ENCODE measurements around the gene XRCC6. TPM values are rescaled to one million over a fixed set of nuclear protein-coding genes. Genes with fewer than 3 reads are reported as not detected.
"Not testable (repeated sequence)": the region's sequence is repeated elsewhere in the genome, so short reads cannot be mapped to it uniquely, and the experiment has no call there.

The XRCC6 gene
- total and polyA plus RNA-seq, 2 donors: 126 to 371 TPM

DNA sequence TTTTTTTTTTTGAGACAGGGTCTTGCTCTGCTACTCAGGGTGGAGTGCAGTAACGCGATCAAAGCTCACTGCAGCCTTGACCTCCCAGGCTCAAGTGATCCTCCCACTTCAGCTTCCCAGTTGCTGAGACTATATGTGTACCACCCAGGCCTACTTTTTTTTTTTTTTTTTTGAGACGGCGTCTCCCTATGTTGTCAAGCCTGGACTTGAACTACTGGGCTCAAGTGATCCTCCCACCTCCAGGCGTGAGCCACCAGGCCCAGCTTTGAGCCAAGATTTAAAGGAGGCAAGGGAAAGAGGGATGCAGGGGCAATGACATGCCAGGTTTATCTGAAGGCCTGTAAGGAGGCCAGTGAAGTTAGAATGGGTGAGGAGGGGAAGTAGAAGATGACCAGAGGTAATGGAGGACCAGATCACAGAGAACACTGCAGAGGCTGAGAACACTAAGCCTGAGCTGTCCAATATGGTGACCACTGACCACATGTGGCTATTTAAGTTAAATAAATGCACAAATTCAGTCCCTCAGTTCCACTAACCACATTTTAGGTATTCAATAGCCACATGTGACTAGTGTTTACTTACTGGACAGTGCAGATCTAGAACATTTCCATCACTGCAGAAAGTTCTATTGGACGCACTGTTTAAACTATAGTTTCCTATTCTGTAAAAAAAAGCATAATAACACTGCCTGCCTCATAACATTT lies 8.3 kb upstream of the XRCC6 start:
- no peak for DNase-seq (ENCODE audit: low read depth in 6 of 9, low spot score in 9 of 9)
- H3K36me3 ChIP-seq (ENCODE audit: control insufficient read depth in 2 of 2, insufficient read depth in 2 of 2, low read length in 1 of 2): no peaks in the 10 kb centered on the region
- WGBS: 98% methylated on average over 6 of the region's 6 CpGs
- no peaks in the 10 kb centered on the region for H3K4me1 ChIP-seq (ENCODE audit: control insufficient read depth in 2 of 2, insufficient read depth in 2 of 2, low read length in 2 of 2)
- no peaks in the 10 kb centered on the region for H3K27me3 ChIP-seq (ENCODE audit: control insufficient read depth in 2 of 2, insufficient read depth in 1 of 2, low read length in 1 of 2)
- no peaks in the 10 kb centered on the region for H3K9me3 ChIP-seq (ENCODE audit: control insufficient read depth in 2 of 2, insufficient read depth in 1 of 2, low read length in 1 of 2)
- no peak overlapping the region for H3K4me3 ChIP-seq (ENCODE audit: low read length in 2 of 2)
- H3K27ac ChIP-seq (ENCODE audit: low read depth in 1 of 2, low read length in 1 of 2): no peak overlapping the region

DNA sequence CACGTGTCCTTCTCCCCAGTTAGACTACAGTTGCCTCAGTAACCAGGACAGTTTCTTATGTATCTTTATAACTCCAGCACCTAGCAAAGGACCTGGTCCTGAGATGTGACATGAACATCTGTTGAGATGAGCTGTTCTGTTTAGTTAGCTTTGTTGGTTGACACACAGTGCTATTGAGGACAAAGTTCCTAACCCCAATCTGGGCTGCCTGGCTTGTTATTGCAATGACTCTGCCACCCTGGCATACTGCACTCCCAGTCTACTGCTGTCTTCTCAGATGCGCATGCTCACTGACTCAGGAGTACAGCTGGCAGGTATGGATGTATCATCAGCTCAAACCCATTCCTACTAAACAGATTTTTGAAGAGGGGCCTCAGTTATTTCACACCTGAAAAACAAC lies 7.6 kb upstream of the XRCC6 start:
- Histone ChIP-seq H3K9me3 (ENCODE audit: control insufficient read depth in 2 of 2, insufficient read depth in 1 of 2, low read length in 1 of 2) (no peaks in the 10 kb centered on the region), H3K36me3 (ENCODE audit: control insufficient read depth in 2 of 2, insufficient read depth in 2 of 2, low read length in 1 of 2) (no peaks in the 10 kb centered on the region), H3K27ac (ENCODE audit: low read depth in 1 of 2, low read length in 1 of 2) (no peak overlapping the region), H3K4me3 (ENCODE audit: low read length in 2 of 2) (no peak overlapping the region), H3K27me3 (ENCODE audit: control insufficient read depth in 2 of 2, insufficient read depth in 1 of 2, low read length in 1 of 2) (no peaks in the 10 kb centered on the region), H3K4me1 (ENCODE audit: control insufficient read depth in 2 of 2, insufficient read depth in 2 of 2, low read length in 2 of 2) (no peaks in the 10 kb centered on the region)
- no peak for DNase-seq (ENCODE audit: low read depth in 6 of 9, low spot score in 9 of 9)
- WGBS: 99% methylated on average over 2 of the region's 2 CpGs

DNA sequence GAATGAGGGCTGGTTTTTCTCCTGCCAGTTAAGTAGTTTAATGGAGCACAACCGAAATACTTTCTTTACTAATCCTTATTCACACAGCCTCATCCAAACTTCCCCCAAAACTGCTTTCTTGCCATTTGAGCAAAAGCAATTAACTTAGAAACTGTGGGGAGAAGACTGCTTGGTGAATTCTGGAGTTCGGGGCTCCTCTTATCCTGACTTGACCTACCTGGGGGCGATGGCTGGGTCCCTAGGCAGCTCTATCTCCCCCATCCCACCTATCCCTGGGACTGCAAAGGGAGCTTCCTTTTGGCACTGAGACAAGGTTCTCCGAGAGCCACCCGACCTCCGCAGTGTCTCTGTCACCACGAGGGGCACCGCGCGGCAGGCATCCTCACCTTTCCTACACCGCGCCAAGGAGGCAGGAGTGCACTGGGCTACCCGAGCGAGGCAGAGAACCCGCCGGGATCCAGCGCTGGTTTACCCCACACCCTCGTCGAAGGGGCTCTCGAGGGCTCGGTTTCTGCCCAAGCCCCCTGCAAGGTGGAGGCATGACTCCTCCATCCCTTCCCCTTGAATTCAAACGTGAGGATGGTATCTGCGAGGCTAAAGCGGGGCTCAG lies 1.0 kb upstream of the XRCC6 start:
- H3K9me3 ChIP-seq (ENCODE audit: control insufficient read depth in 2 of 2, insufficient read depth in 1 of 2, low read length in 1 of 2): no peaks in the 10 kb centered on the region
- peak overlapping the region; percentile 78 to 88 for H3K4me3 ChIP-seq (ENCODE audit: low read length in 2 of 2)
- peaks cover 13 to 26% of the 10 kb centered on the region in 2 donors for H3K36me3 ChIP-seq (ENCODE audit: control insufficient read depth in 2 of 2, insufficient read depth in 2 of 2, low read length in 1 of 2)
- H3K27ac ChIP-seq (ENCODE audit: low read depth in 1 of 2, low read length in 1 of 2): peak overlapping the region; percentile 79 to 95
- peak in 5 of 9 donors; percentile 16 to 52 (median 31) for DNase-seq (ENCODE audit: low read depth in 6 of 9, low spot score in 9 of 9)
- peaks cover 12 to 16% of the 10 kb centered on the region in 2 donors for H3K4me1 ChIP-seq (ENCODE audit: control insufficient read depth in 2 of 2, insufficient read depth in 2 of 2, low read length in 2 of 2)
- H3K27me3 ChIP-seq (ENCODE audit: control insufficient read depth in 2 of 2, insufficient read depth in 1 of 2, low read length in 1 of 2): no peaks in the 10 kb centered on the region
- 4% methylated on average over 24 of the region's 24 CpGs for WGBS

DNA sequence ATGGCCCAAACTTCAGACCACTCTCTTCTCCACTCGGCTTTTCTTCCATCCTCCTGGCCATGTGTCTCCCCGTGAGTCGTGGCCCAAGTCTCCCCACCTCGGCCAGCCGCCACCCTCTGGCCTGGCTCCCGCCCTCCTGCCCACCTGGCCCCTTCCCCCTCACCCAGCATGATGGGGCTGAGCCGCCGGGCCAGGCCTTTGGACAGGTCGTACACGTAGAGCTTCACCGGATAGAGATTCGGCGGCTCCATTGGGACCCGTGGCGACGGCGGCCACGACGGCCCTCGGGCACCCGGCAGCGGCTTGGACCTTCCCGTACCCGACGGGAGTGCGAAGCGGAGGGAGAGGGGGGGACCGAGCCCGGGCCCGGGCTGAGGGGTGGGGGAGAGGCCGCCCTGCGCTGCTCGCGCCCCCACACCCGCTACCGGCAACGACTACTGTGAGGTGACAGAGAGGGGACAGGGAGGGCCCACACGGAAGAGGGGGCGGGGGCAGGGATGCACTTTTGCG lies 451 bp upstream of the XRCC6 start, which contains the start of gene DESI1:
Gene DESI1 (minus strand): TSS at position 455 of the 510 bp plus-strand sequence. CDS start 204 bp downstream, at position 251.
- DNase-seq (ENCODE audit: low read depth in 6 of 9, low spot score in 9 of 9): peak in 2 of 9 donors; percentile 5 to 24
- Histone ChIP-seq H3K36me3 (ENCODE audit: control insufficient read depth in 2 of 2, insufficient read depth in 2 of 2, low read length in 1 of 2) (peaks cover 18 to 32% of the 10 kb centered on the region in 2 donors), H3K4me1 (ENCODE audit: control insufficient read depth in 2 of 2, insufficient read depth in 2 of 2, low read length in 2 of 2) (peaks cover 12 to 16% of the 10 kb centered on the region in 2 donors), H3K9me3 (ENCODE audit: control insufficient read depth in 2 of 2, insufficient read depth in 1 of 2, low read length in 1 of 2) (no peaks in the 10 kb centered on the region), H3K4me3 (ENCODE audit: low read length in 2 of 2) (peak within 1 kb of the TSS; percentile 78 to 88), H3K27ac (ENCODE audit: low read depth in 1 of 2, low read length in 1 of 2) (peak within 1 kb of the TSS; percentile 94 to 95), H3K27me3 (ENCODE audit: control insufficient read depth in 2 of 2, insufficient read depth in 1 of 2, low read length in 1 of 2) (no peaks in the 10 kb centered on the region)
- under 1% methylated on average over 40 of the region's 40 CpGs for WGBS

DNA sequence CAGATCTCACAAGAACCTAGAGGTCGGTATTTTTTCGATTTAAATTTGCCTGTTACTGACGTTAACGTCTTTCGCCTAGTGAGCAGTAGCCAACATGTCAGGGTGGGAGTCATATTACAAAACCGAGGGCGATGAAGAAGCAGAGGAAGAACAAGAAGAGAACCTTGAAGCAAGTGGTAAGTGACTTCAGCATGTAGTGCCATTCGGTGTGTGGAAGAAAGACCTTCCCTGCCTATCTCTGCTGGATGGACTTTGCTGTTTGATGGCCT lies 750 bp downstream of the XRCC6 start:
- Histone ChIP-seq H3K4me3 (ENCODE audit: low read length in 2 of 2) (peak overlapping the region; percentile 78 to 85), H3K9me3 (ENCODE audit: control insufficient read depth in 2 of 2, insufficient read depth in 1 of 2, low read length in 1 of 2) (no peaks in the 10 kb centered on the region), H3K27me3 (ENCODE audit: control insufficient read depth in 2 of 2, insufficient read depth in 1 of 2, low read length in 1 of 2) (no peaks in the 10 kb centered on the region), H3K36me3 (ENCODE audit: control insufficient read depth in 2 of 2, insufficient read depth in 2 of 2, low read length in 1 of 2) (peaks cover 28 to 40% of the 10 kb centered on the region in 2 donors), H3K27ac (ENCODE audit: low read depth in 1 of 2, low read length in 1 of 2) (peak overlapping the region in 1 of 2 donors; percentile 94), H3K4me1 (ENCODE audit: control insufficient read depth in 2 of 2, insufficient read depth in 2 of 2, low read length in 2 of 2) (peaks cover 12 to 16% of the 10 kb centered on the region in 2 donors)
- DNase-seq (ENCODE audit: low read depth in 6 of 9, low spot score in 9 of 9): no peak
- WGBS: 8% methylated on average over 8 of the region's 8 CpGs

DNA sequence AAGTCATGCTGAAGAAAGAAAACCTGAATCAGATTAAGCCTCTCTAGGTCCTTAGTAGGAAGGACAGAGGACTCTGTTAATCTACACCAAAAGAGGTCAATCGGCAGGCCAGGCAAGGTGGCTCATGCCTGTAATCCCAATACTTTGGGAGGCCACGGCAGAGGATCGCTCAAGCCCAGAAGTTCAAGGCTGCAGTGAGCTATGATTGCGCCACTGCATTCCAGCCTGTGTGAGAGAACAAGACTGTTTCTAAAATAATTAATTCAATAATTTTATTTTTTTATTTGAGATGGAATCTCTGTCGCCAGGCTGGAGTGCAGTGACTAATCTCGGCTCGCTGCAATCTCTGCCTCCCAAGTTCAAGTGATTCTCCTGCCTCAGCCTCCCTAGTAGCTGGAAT lies 4.5 kb downstream of the XRCC6 start:
- Histone ChIP-seq H3K36me3 (ENCODE audit: control insufficient read depth in 2 of 2, insufficient read depth in 2 of 2, low read length in 1 of 2) (peaks cover 53 to 73% of the 10 kb centered on the region in 2 donors), H3K9me3 (ENCODE audit: control insufficient read depth in 2 of 2, insufficient read depth in 1 of 2, low read length in 1 of 2) (no peaks in the 10 kb centered on the region), H3K27ac (ENCODE audit: low read depth in 1 of 2, low read length in 1 of 2) (no peak overlapping the region), H3K4me3 (ENCODE audit: low read length in 2 of 2) (no peak overlapping the region), H3K4me1 (ENCODE audit: control insufficient read depth in 2 of 2, insufficient read depth in 2 of 2, low read length in 2 of 2) (peaks cover 7 to 8% of the 10 kb centered on the region in 2 donors), H3K27me3 (ENCODE audit: control insufficient read depth in 2 of 2, insufficient read depth in 1 of 2, low read length in 1 of 2) (no peaks in the 10 kb centered on the region)
- no peak for DNase-seq (ENCODE audit: low read depth in 6 of 9, low spot score in 9 of 9)
- WGBS: 98% methylated on average over 7 of the region's 7 CpGs

DNA sequence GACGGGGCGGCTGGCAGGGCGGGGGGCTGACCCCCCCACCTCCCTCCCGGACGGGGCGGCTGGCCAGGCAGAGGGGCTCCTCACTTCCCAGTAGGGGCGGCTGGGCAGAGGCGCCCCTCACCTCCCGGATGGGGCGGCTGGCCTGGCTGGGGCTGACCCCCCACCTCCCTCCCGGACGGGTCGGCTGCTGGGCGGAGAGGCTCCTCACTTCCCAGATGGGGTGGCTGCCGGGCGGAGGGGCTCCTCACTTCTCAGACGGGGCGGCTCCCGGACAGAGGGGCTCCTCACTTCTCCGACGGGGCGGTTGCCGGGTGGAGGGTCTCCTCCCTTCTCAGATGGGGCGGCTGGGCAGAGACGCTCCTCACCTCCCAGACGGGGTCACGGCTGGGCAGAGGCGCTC lies 10.0 kb downstream of the XRCC6 start:
- H3K4me1 ChIP-seq (ENCODE audit: control insufficient read depth in 2 of 2, insufficient read depth in 2 of 2, low read length in 2 of 2); H3K27me3 ChIP-seq (ENCODE audit: control insufficient read depth in 2 of 2, insufficient read depth in 1 of 2, low read length in 1 of 2); H3K27ac ChIP-seq (ENCODE audit: low read depth in 1 of 2, low read length in 1 of 2); H3K9me3 ChIP-seq (ENCODE audit: control insufficient read depth in 2 of 2, insufficient read depth in 1 of 2, low read length in 1 of 2); DNase-seq (ENCODE audit: low read depth in 6 of 9, low spot score in 9 of 9); H3K4me3 ChIP-seq (ENCODE audit: low read length in 2 of 2): not testable (repeated sequence)
- H3K36me3 ChIP-seq (ENCODE audit: control insufficient read depth in 2 of 2, insufficient read depth in 2 of 2, low read length in 1 of 2): peaks cover 52 to 63% of the 10 kb centered on the region in 2 donors
- 97% methylated on average over 25 of the region's 28 CpGs for WGBS

DNA sequence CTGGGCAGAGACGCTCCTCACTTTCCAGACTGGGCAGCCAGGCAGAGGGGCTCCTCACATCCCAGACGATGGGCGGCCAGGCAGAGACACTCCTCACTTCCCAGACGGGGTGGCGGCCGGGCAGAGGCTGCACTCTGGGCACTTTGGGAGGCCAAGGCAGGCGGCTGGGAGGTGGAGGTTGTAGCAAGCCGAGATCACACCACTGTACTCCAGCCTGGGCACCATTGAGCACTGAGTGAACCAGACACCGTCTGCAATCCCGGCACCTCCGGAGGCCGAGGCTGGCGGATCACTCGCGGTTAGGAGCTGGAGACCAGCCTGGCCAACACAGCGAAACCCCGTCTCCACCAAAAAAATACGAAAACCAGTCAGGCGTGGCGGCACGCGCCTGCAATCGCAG lies 10.5 kb downstream of the XRCC6 start:
- H3K4me3 ChIP-seq (ENCODE audit: low read length in 2 of 2); DNase-seq (ENCODE audit: low read depth in 6 of 9, low spot score in 9 of 9); H3K4me1 ChIP-seq (ENCODE audit: control insufficient read depth in 2 of 2, insufficient read depth in 2 of 2, low read length in 2 of 2); H3K27me3 ChIP-seq (ENCODE audit: control insufficient read depth in 2 of 2, insufficient read depth in 1 of 2, low read length in 1 of 2); H3K27ac ChIP-seq (ENCODE audit: low read depth in 1 of 2, low read length in 1 of 2); H3K9me3 ChIP-seq (ENCODE audit: control insufficient read depth in 2 of 2, insufficient read depth in 1 of 2, low read length in 1 of 2): not testable (repeated sequence)
- 94% methylated on average over 11 of the region's 23 CpGs for WGBS
- peaks cover 53 to 66% of the 10 kb centered on the region in 2 donors for H3K36me3 ChIP-seq (ENCODE audit: control insufficient read depth in 2 of 2, insufficient read depth in 2 of 2, low read length in 1 of 2)

DNA sequence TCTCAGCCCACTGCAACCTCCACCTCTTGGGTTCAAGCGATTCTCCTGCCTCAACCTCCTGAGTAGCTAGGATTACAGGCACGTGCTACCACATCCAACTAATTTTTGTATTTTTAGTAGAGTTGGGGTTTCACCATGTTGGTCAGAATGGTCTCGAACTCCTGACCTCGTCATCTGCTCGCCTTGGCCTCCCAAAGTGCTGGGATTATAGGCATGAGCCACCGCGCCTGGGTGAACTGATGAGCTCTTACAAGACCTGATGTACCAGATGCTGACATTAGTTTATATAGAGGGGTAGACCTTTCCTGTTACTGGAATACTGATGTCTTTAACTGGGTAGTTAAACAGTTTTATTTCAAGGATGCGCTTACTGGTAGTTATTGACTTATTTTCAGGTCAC lies 13.5 kb downstream of the XRCC6 start:
- WGBS: 97% methylated on average over 8 of the region's 8 CpGs
- not testable (repeated sequence) for H3K4me3 ChIP-seq (ENCODE audit: low read length in 2 of 2); H3K4me1 ChIP-seq (ENCODE audit: control insufficient read depth in 2 of 2, insufficient read depth in 2 of 2, low read length in 2 of 2); DNase-seq (ENCODE audit: low read depth in 6 of 9, low spot score in 9 of 9); H3K27me3 ChIP-seq (ENCODE audit: control insufficient read depth in 2 of 2, insufficient read depth in 1 of 2, low read length in 1 of 2); H3K9me3 ChIP-seq (ENCODE audit: control insufficient read depth in 2 of 2, insufficient read depth in 1 of 2, low read length in 1 of 2); H3K27ac ChIP-seq (ENCODE audit: low read depth in 1 of 2, low read length in 1 of 2)
- H3K36me3 ChIP-seq (ENCODE audit: control insufficient read depth in 2 of 2, insufficient read depth in 2 of 2, low read length in 1 of 2): peaks cover 61 to 65% of the 10 kb centered on the region in 2 donors

Data from thymus (tissue), 11 donors.